ENCODE measurements around the gene XKR7.
"Not testable (repeated sequence)": the region's sequence is repeated elsewhere in the genome, so short reads cannot be mapped to it uniquely, and the experiment has no call there.

XKR7 gene

DNA sequence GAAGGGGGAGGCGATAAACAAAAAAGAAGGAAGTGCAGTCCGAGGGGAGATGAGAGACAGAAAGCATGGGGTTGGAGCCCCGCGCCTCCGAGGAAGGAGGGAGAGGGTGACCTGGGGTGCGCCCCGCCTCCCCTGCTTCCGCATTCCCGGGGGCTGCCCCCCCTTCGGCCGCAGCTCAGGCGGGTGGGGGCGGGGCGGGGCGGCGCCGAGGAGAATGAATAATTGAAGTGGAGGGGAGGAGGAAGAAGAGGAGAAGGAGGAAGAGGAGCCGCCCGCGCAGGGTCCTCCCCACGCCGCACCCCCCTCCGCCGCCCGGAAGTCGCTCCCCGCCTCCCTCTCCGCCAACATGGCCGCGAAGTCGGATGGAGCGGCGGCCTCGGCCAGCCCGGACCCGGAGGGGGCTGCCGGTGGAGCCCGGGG, at the start of gene XKR7:
Gene XKR7, plus strand, starts transcription at position 322 of the 420 bp plus-strand sequence. Its CDS starts 25 bp downstream, at position 347.
- no peak for DNase-seq (ENCODE audit: low read depth, low spot score)

DNA sequence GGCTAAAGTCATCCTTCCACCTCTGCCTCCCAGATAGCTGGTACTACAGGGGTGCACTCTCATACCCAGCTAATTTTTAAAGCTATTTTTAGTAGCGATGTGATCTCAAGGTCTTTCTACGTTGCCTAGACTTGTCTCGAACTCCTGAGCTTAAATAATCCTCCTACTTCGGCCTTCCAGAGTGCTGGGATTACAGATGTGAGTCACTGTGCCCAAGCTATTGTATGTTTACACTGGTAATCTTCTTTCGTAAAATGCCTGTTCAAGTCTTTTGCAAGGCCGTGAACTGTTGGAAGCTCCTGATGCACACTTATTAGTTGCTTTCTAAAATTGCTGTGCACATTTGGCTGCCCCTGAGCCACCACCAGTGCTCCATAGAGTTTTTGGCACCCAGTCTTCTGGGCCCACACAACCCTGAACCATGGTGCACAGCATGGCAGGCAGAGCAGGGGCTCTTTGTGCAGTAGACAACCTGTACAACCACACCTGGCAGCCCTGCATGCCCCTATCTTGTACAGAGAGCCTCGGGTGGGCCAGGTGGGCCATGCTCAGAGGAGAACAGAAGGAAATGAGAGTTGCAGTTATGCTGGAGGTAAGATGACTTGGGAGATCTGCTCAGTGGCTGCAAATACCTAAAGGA, 49.4 kb upstream of the XKR7 start:
- DNase-seq (ENCODE audit: low read depth, low spot score), result no peak

DNA sequence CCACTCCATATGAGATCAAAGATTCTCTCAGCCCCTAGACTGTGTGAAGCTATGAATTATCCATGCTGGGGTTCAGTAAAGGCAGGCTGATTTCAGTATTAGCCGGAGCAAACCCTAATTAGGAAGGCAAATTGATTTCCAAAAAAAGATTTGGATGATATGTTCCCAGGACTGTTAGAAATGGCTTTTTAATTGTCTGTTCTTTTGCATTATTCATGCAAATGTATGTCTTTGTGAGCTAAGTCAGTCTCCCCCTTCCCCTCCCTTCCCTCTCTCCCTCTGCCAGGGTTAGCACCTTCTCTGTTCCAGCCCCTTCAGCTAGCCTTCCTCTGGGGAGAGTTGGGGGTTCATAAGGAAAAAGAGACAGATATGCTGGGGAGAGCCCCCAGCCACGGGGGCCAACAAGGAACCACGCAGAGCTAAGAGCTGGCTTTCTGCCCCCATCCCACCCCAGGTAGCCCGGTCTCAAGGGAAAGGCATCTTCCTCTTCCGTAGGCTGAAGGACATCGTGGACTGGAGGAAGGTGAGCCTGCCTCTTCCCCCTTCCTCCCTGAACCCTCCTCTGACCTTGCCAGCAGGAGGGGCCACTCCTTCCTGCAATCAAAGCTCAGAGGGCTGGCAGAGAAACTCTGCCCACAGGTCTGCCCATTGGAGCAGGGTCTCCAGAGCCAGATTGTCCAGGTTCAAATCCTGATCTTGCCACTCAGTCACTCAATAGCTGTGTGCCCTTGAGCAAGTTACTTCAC, 48.4 kb upstream of the XKR7 start:
- DNase-seq (ENCODE audit: low read depth, low spot score), result no peak

- no peak for DNase-seq (ENCODE audit: low read depth, low spot score)
Measured at GRCh38 chr20:31920275-31920855, 47.6 kb upstream of the XKR7 start.

- not testable (repeated sequence) for DNase-seq (ENCODE audit: low read depth, low spot score)
Measured at GRCh38 chr20:31921480-31921879, 46.5 kb upstream of the XKR7 start.

DNA sequence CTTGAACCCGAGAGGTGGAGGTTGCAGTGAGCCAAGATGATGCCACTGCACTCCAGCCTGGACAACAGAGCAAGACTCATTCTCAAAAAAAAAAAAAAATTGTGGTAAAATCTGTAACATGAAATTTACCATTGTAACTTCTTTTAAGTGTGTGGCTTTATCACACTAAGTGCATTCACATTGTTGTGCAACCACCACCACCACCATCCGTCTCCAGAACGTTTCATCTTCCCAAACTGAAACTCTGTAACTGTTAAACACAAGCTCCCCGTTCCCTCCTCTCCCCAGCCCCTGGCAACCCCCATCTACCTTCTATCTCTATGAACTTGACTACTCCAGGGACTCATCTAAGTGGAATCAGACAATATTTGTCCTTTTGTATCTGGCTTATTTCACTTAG, 45.8 kb upstream of the XKR7 start:
- DNase-seq (ENCODE audit: low read depth, low spot score), result no peak

GRCh38 chr20:31922588-31922987, 45.4 kb upstream of the XKR7 start:
- DNase-seq (ENCODE audit: low read depth, low spot score), result no peak

DNA sequence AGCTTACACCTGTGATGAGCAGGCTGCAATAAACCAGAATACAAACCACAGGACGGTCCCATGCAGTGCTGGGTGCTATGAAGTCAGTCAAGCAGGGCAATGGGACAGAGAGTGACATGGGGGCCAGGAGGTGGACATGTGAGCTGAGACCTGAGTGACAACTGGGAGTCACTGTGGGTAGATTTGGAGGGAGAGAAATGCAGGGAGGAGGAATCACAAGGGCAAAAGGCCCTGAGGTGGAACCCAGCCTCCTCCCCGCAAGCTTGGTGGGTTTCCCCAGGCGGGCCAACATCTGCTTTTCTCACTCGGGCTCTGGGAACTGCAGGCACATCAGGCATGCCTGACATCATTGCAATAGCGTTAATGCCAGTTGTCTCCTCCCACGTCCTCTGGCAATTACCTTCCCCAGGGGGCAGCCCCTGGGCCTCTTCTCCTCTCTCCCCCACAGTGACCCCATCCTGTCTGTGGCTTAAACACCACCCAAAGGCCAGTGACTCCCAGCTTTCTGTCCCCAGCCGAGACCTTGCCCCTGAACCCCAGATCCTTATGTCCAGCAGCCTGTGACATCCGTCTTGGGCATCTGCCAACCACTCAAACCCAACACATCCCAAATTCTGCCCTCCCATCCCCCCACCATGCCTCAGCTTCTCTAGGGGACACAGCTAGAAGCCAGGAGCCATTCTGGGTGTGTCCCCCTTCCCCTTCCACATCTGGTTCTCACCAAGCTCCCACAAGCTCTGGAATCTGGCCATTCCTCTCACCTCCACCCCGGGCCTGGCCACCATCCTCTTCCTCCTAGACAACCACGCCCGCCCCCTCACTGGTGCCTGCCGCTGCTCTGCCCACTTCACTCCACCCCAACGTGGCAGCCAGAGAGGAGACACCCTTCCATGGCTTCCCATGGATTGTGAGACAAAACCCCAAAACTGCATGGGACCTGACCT, 44.3 kb upstream of the XKR7 start:
- DNase-seq (ENCODE audit: low read depth, low spot score), result no peak

DNA sequence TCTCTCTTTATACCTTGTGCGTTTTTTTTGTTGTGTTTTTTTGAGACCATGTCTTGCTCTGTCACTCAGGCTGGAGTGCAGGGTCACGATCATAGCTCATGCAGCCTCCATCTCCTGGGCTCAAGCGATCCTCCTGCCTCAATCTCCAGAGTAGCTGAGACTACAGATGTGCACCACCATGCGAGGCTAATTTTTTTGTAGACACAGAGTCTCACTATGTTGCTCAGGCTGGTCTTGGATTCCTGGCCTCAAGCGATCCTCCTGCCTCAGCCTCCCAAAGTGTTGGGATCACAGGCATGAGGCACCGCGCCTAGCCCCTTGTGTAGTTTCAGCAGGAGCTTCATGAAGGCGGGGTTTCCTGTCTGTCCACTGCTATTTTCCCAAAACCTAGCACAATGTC, 43.4 kb upstream of the XKR7 start:
- DNase-seq (ENCODE audit: low read depth, low spot score), result no peak

DNA sequence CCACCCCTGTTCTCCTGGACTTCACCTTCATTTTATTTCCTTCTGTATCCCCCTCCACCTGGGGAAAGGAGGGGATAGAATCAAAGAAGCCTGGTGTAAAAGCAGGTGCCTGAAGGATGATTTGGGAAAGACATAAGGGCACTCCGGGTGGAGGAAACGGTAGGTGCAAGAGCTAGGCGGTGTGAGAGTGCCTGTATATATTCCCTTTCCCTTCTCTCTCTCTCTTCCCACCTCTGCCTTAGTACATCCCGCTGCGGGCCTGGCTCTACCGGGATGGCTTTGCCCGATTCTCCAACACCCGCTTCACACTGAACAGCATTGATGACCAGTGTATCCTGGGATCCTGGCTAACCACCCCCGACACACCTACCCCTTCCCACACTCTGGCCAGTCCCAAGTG, 42.3 kb upstream of the XKR7 start:
- no peak for DNase-seq (ENCODE audit: low read depth, low spot score)

GRCh38 chr20:31926493-31926892, 41.5 kb upstream of the XKR7 start:
- DNase-seq (ENCODE audit: low read depth, low spot score), result no peak

DNA sequence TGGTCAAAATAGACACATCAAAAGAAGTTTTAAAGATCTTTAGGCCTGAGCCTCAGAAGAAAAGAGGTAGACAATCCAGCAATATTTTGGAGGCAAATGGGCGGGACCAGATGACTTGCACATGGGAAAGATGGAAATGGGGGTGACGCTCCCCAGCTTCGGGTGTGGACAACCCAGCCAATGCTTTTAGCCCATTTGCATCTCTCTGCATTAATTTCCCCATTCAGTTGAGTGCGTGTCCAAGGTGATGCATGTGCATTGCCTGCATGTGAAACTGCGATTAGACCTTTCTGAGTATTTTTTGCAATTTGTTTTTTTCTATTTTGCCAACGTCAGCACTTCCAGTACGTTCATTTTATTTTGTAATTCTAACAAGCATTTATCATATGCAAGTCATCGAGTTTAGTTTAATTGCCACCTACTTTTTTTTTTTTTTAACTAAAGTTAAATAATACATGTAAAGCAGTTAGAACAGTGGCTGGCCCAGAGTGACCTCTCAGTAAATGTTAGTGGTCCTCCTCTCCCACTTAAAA, 40.3 kb upstream of the XKR7 start:
- no peak for DNase-seq (ENCODE audit: low read depth, low spot score)

DNA sequence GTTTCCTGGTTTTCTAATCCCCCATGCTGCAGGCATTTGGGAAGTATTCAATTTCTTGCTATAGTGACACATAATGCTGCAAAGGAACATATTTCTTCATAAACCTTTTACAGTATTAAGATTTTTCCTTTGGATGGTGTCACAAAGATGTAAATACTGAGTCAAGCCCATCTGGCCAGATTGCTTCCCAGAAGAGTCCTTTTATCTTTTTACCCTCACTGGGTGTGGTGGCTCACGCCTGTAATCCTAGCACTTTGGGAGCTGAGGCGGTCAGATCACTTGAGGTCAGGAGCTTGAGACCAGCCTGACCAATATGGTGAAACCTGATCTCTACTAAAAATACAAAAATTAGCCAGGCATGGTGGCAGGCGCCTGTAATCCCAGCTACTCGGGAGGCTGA, 38.3 kb upstream of the XKR7 start:
- not testable (repeated sequence) for DNase-seq (ENCODE audit: low read depth, low spot score)

DNA sequence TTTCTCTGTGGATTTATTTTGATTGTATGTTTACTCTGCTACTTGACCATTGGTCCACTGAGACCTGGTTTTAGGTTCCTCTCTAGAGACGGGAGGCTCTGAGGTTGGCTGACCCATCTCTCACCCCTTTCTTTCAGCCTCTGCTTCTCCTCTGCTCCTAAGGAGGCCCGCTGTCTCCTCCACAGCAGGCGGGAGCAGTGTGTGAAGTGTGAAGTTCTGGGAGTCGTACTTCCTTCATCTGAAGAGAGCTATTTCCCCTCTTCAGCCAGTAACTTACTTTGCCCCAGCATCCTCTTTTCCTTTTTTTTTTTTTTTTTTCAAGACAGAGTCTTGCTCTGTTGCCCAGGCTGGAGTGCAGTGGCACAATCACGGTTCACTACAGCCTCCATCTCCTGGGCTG, 37.2 kb upstream of the XKR7 start:
- no peak for DNase-seq (ENCODE audit: low read depth, low spot score)

GRCh38 chr20:31933698-31934097, 34.3 kb upstream of the XKR7 start:
- DNase-seq (ENCODE audit: low read depth, low spot score), result no peak

- DNase-seq (ENCODE audit: low read depth, low spot score), result no peak
Measured at GRCh38 chr20:31934491-31934890, 33.5 kb upstream of the XKR7 start.

DNA sequence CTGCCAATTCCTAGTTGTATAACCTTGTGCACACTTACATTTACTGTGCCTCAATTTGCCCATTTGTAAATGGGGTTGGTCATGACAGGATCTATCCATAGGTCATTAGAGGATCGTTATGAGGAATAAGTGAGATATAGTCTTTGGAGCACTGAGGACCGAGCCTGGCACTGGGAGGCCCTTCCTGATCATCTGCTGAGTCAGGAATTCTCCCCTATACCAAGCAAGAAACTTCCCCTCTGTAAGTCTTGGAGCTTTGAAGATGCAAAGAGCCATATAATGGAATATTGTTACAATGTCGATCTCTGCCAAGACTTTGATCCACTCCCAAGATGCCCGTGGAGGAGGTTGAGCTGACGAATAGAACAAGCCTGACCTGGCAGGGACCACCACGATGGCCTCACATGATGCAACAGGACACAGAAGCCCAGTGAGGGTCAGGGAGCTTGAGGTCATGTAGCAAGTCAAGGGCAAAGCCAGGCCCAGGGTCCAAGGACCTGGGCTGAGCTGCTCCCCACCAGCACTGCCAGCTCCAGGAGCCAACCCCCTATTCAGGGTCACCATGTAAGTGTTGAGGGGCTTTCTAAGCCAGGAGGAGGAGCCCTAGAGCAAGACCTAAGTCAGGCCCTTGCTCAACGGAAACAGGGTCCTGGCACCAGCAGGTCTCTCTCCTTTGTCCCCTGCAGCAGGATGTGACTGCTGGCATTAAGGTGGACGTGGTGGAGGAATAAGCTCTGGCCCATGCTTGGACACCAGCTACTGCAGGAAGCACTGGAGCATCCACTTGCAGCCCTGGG, 32.8 kb upstream of the XKR7 start:
- DNase-seq (ENCODE audit: low read depth, low spot score), result no peak

GRCh38 chr20:31936420-31936819, 31.5 kb upstream of the XKR7 start:
- no peak for DNase-seq (ENCODE audit: low read depth, low spot score)

DNA sequence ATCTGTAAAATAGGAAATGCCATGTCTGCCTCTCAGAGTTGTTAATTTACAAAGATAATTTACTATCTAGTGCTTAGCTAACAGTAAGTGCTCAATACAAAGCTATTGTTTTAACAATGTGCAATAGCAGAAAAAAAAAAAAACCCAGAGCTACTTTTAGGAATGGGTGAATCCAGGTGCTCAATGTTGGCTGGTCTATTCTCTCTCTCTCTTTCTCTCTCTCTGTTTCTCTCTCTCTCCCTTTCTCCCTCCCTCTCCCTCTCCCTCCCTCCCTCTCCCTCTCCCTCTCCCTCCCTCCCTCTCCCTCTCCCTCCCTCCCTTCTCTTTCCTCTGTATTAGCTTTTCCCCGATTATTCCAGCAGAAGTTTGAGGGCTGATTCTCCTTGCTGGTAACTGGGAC, 30.1 kb upstream of the XKR7 start:
- no peak for DNase-seq (ENCODE audit: low read depth, low spot score)

GRCh38 chr20:31939661-31940060, 28.3 kb upstream of the XKR7 start:
- DNase-seq (ENCODE audit: low read depth, low spot score), result no peak

DNA sequence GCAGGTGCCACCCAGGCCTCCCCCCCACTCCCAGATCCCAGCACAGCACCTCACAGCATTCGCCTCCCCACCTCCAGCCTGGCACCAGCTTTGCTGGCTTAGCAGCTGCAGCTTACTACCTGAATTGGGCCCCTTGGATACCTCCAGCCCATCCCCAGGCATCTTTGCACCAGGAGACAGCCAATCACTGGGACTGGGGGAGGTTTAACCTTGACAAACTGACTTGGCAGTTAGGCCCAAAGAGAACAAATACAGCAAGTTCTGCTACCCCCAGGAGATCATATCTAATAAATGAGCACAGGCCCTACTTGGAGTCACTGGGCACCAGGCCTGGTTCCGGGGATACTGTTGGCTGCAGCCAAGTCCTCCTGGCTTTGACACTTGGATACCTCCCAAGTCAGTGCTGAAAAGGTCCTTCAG, 24.9 kb upstream of the XKR7 start:
- no peak for DNase-seq (ENCODE audit: low read depth, low spot score)
